ENCODE measurements around the gene SMARCAL1.

GRCh38 chr2:216392945-216393840 is 19.1 kb upstream of the SMARCAL1 start:
- no peak for TF ChIP-seq ZFP37 (tag by site-specific recombination; IDR thresholded peaks at IDR 0.05)
- TF ChIP-seq ZNF768 (tag by site-specific recombination; IDR thresholded peaks at IDR 0.05): no peak
- TF ChIP-seq CTCF (tag by site-specific recombination; IDR thresholded peaks at IDR 0.05): no peak
- TF ChIP-seq ZNF311 (tag by site-specific recombination; IDR thresholded peaks at IDR 0.05; ENCODE audit: borderline replicate concordance): no peak
- TF ChIP-seq GLI4 (tag by site-specific recombination; IDR thresholded peaks at IDR 0.05): no peak

All from HEK293 (cell line).